CD14-positive monocyte (primary cell): ENCODE results near the gene LFNG. TPM values are rescaled to one million over a fixed set of nuclear protein-coding genes. Genes with fewer than 3 reads are reported as not detected.

Experiments
- DNase-seq, 3 donors: peaks; one replicate each; pipeline ENCODE4 v3.0.0-alpha.2; 2011 to 2022
- H2AFZ ChIP-seq: 2 replicates; pipeline ENCODE4 v1.6.0; 2012; ENCODE audit warnings: mild to moderate bottlenecking, low read depth, low read length, inconsistent platforms; ENCODE audit not compliant: insufficient read depth, poor library complexity, severe bottlenecking
- H3K27ac ChIP-seq, 2 donors: 1 replicate in 1 of 2; 2 replicates in 1 of 2; pipeline ENCODE4 v1.5.1; 2012 to 2013; ENCODE audit warnings: low read length in 2 of 2, control low read depth in 1 of 2, inconsistent platforms in 1 of 2, low read depth in 1 of 2, mild to moderate bottlenecking in 1 of 2
- H3K27me3 ChIP-seq, 2 donors: one replicate each; pipeline versions ENCODE4 v1.6.0 to v1.6.1; 2011 to 2013; ENCODE audit warnings: low read length in 2 of 2; ENCODE audit not compliant: control insufficient read depth in 2 of 2, insufficient read depth in 2 of 2
- H3K36me3 ChIP-seq, 2 donors: replicated peaks in 1 of 2; 1 replicate in 1 of 2; 2 replicates in 1 of 2; pipeline versions ENCODE4 v1.5.1 to v1.6.1; 2012 to 2013; ENCODE audit warnings: low read length in 2 of 2, control low read depth in 1 of 2, inconsistent platforms in 1 of 2, mild to moderate bottlenecking in 1 of 2; ENCODE audit not compliant: insufficient read depth in 2 of 2, control insufficient read depth in 1 of 2
- H3K4me1 ChIP-seq, 2 donors: 1 replicate in 1 of 2; 2 replicates in 1 of 2; pipeline versions ENCODE4 v1.5.1 to v1.6.1; 2012 to 2013; ENCODE audit warnings: low read length in 2 of 2, control low read depth in 1 of 2, inconsistent platforms in 1 of 2, mild to moderate bottlenecking in 1 of 2, moderate library complexity in 1 of 2; ENCODE audit not compliant: insufficient read depth in 2 of 2, control insufficient read depth in 1 of 2
- H3K4me2 ChIP-seq: replicated peaks from 2 replicates; pipeline ENCODE3; 2012; ENCODE audit warnings: low read length, moderate library complexity, mild to moderate bottlenecking; ENCODE audit not compliant: poor library complexity, severe bottlenecking; ENCODE audit errors: extremely low read depth
- H3K4me3 ChIP-seq, 3 experiments: fragments of 200-600 bp in 1 of 3; sonication (generic) in 1 of 3; replicated peaks in 1 of 3; 1 replicate in 2 of 3; 2 replicates in 1 of 3; pipeline ENCODE4 v1.5.1; 2011 to 2013; ENCODE audit warnings: low read length in 3 of 3, mild to moderate bottlenecking in 3 of 3, control low read depth in 2 of 3, low read depth in 2 of 3, inconsistent platforms in 1 of 3, moderate library complexity in 1 of 3
- H3K79me2 ChIP-seq: 2 replicates; pipeline ENCODE4 v1.6.0; 2012; ENCODE audit warnings: mild to moderate bottlenecking, control low read depth, inconsistent platforms, low read length, moderate library complexity; ENCODE audit not compliant: insufficient read depth
- H3K9ac ChIP-seq: 2 replicates; pipeline ENCODE4 v1.6.0; 2017; ENCODE audit warnings: low read length, mild to moderate bottlenecking; ENCODE audit not compliant: insufficient read depth, poor library complexity, severe bottlenecking
- H3K9me3 ChIP-seq, 2 donors: replicated peaks in 1 of 2; 1 replicate in 1 of 2; 2 replicates in 1 of 2; pipeline versions ENCODE4 v1.5.1 to v1.6.1; 2012 to 2013; ENCODE audit warnings: low read length in 2 of 2, control low read depth in 1 of 2; ENCODE audit not compliant: control insufficient read depth in 1 of 2, insufficient read depth in 1 of 2
- H4K20me1 ChIP-seq: 2 replicates; pipeline ENCODE4 v1.6.0; 2012; ENCODE audit warnings: mild to moderate bottlenecking, low read length, control low read depth, moderate library complexity; ENCODE audit not compliant: insufficient read depth
- H3K27ac Mint-ChIP-seq, 7 donors: one replicate each; pipeline ENCODE4 v1.8.0; 2020; ENCODE audit warnings: mild to moderate bottlenecking in 7 of 7, mixed read lengths in 7 of 7, moderate library complexity in 6 of 7, inconsistent platforms in 2 of 7
- H3K27me3 Mint-ChIP-seq, 3 donors: one replicate each; pipeline ENCODE4 v1.8.0; 2021 to 2022; ENCODE audit warnings: low read depth in 3 of 3, mild to moderate bottlenecking in 3 of 3, mixed read lengths in 3 of 3, moderate library complexity in 3 of 3, inconsistent platforms in 1 of 3
- H3K36me3 Mint-ChIP-seq, 2 donors: one replicate each; pipeline ENCODE4 v1.8.0; 2020; ENCODE audit warnings: mixed read lengths in 2 of 2, inconsistent platforms in 1 of 2, mild to moderate bottlenecking in 1 of 2
- H3K4me1 Mint-ChIP-seq: one replicate; pipeline ENCODE4 v1.8.0; 2020; ENCODE audit warnings: mild to moderate bottlenecking, mixed read lengths
- H3K4me3 Mint-ChIP-seq, 2 donors: one replicate each; pipeline ENCODE4 v1.8.0; 2020; ENCODE audit warnings: mild to moderate bottlenecking in 2 of 2, mixed read lengths in 2 of 2, moderate library complexity in 1 of 2
- H3K9me3 Mint-ChIP-seq, 7 donors: one replicate each; pipeline ENCODE4 v1.8.0; 2020 to 2022; ENCODE audit warnings: mixed read lengths in 7 of 7, mild to moderate bottlenecking in 6 of 7, moderate library complexity in 6 of 7, inconsistent platforms in 2 of 7
- CTCF ChIP-seq: fragments of 200-600 bp; IDR thresholded peaks from one replicate; pipeline ENCODE4 v1.8.0; 2022; ENCODE audit warnings: antibody characterized with exemption, mild to moderate bottlenecking
- WGBS: methylation state at CpG from one replicate; pipeline ENCODE4 v1.1.5; 2013; ENCODE audit warnings: missing lambda C conversion rate; ENCODE audit not compliant: insufficient coverage; 5-methylcytosine and 5-hydroxymethylcytosine counted together
- intact Hi-C, 2 donors: fragments of 100-400 bp; cut with micrococcal nuclease; formaldehyde crosslinking; loops; one replicate each; pipeline versions ENCODE4 v1.15.0 to v1.15.1; 2023
- polyA plus RNA-seq, 3 donors: library from polyadenylated mRNA; depleted of rRNA in 1 of 3; unstranded in 2 of 3; stranded (reverse) in 1 of 3; fragments of 300-500 nt in 2 of 3; fragments of >200 nt in 1 of 3; fragmentation: Illumina TruSeq in 2 of 3; gene quantifications; 1 replicate in 2 of 3; 2 replicates in 1 of 3; pipeline ENCODE4 v1.2.3, GENCODE V29; 2012 to 2021

The LFNG gene
- polyA plus RNA-seq, 3 donors = 1.9 to 121 (median 2.2) TPM

DNA sequence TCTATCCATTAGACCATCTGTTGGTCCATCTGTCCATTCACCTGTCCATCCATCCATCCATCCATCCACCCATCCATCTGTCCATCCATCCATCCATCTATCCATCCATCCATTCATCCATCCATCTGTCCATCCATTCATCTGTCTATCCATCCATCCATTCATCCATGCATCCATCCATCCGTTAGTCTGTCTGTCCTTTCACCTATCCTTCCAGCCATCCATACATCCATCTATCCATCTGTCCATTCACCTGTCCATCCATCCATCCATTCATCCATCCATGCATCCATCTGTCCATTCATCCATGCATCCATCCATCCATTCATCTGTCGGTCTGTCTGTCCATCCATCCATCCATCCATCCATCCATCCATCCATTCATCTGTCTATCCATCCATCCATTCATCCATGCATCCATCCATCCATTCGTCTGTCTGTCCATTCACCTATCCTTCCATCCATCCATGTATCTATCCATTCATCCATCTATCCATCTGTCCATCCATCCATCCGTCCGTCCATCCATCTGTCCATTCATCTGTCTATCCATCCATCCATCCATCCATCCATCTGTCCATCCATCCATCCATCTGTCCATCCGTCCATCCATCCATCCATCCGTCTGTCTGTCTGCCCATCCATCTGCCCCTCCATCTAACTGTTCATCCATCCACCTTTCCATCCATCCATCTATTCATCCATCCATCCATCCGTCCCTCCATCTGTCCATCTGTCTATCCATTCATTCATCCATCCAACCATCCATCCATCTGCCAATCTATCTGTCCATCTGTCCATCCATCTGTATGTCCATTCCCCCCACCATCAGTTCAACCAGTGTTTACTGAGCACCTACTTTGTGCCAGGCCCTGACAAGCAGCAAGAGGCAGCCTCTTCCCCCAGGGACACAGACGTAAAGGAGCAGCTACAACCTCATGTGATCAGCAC is 4.8 kb upstream of the LFNG start:
- Mint-ChIP-seq H3K4me3 (no peak overlapping the region), H3K9me3 (no peaks in the 10 kb centered on the region), H3K27ac (no peak overlapping the region), H3K4me1 (peaks cover 50% of the 10 kb centered on the region), H3K36me3 (no peaks in the 10 kb centered on the region), H3K27me3 (peaks cover 0 to 7% (median 1%) of the 10 kb centered on the region in 3 donors)
- no peaks in the 10 kb centered on the region for H3K27me3 ChIP-seq
- no peak overlapping the region for H2AFZ ChIP-seq
- H3K79me2 ChIP-seq = no peaks in the 10 kb centered on the region
- intact Hi-C loops = loop anchor here in 1 of 2 donors (10.0 kb wide), 1 partner anchor 110 kb away; the partner anchor contains the start of gene CHST12
- no peaks in the 10 kb centered on the region for H3K9me3 ChIP-seq
- no peak overlapping the region for H3K9ac ChIP-seq
- H3K4me2 ChIP-seq = no peak overlapping the region
- DNase-seq = no peak
- H3K4me3 ChIP-seq = no peak overlapping the region
- no peaks in the 10 kb centered on the region for H3K36me3 ChIP-seq
- no peaks in the 10 kb centered on the region for H4K20me1 ChIP-seq
- no peak overlapping the region for H3K27ac ChIP-seq
- WGBS = 92% methylated on average over 8 of the region's 9 CpGs
- TF ChIP-seq CTCF = no peak
- peaks cover 50 to 61% of the 10 kb centered on the region in 2 donors for H3K4me1 ChIP-seq

GRCh38 chr7:2515424-2516193 is 4.0 kb upstream of the LFNG start:
- no peaks in the 10 kb centered on the region for H3K27me3 ChIP-seq
- H4K20me1 ChIP-seq = peaks cover 6% of the 10 kb centered on the region
- peaks cover 8% of the 10 kb centered on the region for H3K79me2 ChIP-seq
- H3K27ac ChIP-seq = no peak overlapping the region
- H3K9ac ChIP-seq = no peak overlapping the region
- no peak overlapping the region for H3K4me2 ChIP-seq
- Mint-ChIP-seq H3K27me3 (peaks cover 0 to 4% (median 3%) of the 10 kb centered on the region in 3 donors), H3K36me3 (peaks cover under 1 to 5% of the 10 kb centered on the region in 2 donors), H3K4me1 (peaks cover 41% of the 10 kb centered on the region), H3K4me3 (no peak overlapping the region), H3K27ac (no peak overlapping the region), H3K9me3 (peaks cover 0 to 2% (median 0%) of the 10 kb centered on the region in 7 donors)
- no peak overlapping the region for H2AFZ ChIP-seq
- no peak overlapping the region for H3K4me3 ChIP-seq
- peaks cover 42 to 52% of the 10 kb centered on the region in 2 donors for H3K4me1 ChIP-seq
- 93% methylated on average over 13 of the region's 15 CpGs for WGBS
- H3K9me3 ChIP-seq = no peaks in the 10 kb centered on the region
- DNase-seq = no peak
- no peaks in the 10 kb centered on the region for H3K36me3 ChIP-seq
- no peak for TF ChIP-seq CTCF
- intact Hi-C loops = loop anchor here in 1 of 2 donors (10.0 kb wide), 1 partner anchor 111 kb away; the partner anchor contains the start of gene CHST12
